ENCODE measurements around the gene SRMS.

- TF ChIP-seq CTCF (IDR thresholded peaks at IDR 0.05) (no peak), POLR2A (IDR thresholded peaks at IDR 0.05) (no peak)
Observed at GRCh38 chr20:63529861-63530787, 17.4 kb downstream of the SRMS start.
